NCI-H187 (cell line): ENCODE data around the gene SETD6.

Experiments used
- DNase-seq, 2 experiments: peaks; one replicate each; lab custom pipeline; 2025; lab: John Stamatoyannopoulos, UW

Gene SETD6

DNA sequence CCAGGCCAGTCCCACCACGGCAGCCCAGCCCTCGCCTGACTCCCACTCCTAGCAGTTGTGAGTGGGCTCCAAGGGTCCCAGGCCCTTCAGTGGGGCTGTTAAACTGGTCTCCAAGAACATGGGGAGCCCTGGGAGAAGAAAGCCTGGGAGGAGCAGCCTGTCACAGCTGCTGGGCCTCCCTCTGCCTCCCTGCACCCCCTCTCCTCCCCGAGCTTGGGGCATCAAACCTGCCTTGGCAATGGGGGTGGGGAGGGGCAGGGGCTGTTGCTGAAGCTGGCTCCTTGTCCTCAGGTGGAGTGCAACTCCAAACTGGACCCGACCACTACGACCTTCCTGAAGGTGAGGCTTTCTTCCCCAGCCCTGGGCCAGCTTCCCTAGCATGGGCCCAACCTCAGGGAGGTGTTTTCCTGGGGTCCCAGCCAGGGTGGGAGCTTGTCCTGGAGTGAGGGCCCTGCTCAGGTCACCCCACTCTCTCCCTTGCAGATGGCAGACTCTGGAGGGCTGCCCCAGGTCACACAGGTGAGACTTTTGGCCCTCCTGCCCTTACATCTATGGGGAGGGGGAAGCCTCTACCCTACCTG lies 6.6 kb upstream of the SETD6 start:
- DNase-seq, result no peak

- DNase-seq, result no peak
Measured at GRCh38 chr16:58509256-58510096, 5.8 kb upstream of the SETD6 start.

GRCh38 chr16:58510097-58510775 lies 5.1 kb upstream of the SETD6 start:
- DNase-seq, result no peak

DNA sequence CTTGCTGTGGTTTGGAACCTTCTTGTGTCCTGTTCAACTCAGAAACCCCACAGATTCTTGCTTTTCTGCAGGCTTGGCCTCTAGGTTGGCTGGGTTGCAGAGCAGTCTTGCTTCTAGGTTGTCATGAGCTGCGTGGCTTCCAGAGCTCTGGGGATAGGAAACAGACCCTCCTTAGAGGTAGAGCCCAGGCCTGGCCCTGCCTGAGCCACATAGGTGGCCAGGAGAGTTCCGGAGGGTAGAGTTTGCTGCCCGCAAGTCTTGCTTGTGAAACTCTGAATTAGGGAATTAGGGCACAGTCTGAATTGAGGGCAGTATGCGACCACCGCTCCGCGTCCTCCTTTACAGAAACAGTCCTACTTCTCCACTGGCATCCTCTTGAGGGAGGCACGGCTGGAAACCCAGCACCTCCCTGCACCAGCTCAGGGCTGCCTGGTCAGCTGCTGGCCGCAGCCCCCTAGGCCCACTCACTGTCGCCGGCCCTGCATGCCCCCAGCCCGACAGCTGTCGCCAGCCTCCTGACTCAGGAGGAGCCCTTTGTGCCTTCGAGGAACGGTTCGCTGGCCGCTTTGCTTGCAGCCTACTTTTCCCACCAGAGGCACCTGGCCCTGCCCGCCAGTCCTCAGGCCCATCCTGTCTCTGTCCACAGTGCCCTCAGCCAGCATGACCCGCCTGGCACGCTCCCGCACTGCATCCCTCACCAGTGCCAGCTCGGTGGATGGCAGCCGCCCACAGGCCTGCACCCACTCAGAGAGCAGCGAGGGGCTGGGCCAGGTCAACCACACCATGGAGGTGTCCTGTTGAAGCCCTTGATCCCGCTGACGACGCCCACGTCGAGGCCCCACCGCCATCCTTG lies 4.3 kb upstream of the SETD6 start:
- no peak for DNase-seq

DNA sequence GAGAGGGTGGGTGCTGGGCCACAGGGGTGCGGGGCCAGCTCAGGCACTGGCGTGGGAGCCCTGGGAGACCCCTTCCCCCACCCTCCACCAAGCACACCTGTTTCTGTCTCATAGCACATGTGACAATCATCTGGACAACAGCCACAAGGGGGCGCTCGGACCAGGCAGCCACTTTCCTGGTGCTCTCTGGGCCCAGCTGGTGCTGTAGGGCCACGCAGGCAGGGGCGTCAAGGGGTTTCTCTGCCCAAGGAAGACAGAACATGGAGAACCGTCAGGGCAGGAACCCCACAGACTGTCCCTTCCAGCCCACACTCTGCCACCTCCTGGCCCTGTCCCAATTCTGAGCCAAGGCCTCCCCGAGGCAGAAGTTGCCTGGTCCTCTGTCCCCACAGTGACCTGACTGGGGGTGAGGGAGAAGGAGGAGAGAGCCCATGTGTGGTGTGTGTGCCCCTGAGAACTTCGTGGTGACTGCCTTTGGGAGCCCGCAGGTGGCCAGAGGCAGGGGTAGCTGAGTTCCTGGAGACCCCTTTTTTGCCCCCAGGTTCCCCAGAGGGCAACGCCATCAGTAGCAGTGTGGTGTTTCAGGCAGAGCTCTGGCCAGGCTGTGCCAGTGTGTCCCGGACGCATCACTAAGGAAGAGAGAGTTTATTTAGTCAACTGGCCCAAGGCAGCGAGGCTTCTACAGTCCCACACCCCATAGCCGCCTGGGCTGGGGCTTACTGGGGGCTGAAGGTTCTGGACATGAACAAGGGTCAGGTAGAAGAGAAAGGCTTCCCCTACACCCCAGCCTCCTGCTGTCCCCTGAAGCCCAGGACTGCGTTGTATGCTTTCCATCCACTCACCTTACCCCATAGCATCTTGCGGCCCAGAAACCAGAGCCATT lies 3.1 kb upstream of the SETD6 start:
- DNase-seq, result peak in 1 of 2 experiments; percentile 5

DNA sequence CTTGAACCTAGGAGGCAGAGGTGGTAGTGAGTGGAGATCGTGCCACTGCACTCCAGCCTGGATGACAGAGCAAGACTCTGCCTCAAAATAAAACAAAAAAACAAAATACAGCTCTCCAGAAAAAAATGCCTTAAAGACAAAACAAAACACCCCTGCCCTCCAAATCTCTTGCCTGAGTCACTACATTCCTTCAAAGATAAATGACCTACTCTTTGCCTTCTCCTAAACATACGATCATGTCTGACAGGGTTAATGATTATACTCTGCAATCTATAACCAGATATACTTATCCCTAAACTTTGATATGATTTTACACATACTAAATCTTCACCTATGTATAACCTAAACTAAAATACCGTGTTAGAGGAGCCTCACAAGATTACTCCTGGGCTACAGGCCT lies 1.4 kb upstream of the SETD6 start:
- no peak for DNase-seq

DNA sequence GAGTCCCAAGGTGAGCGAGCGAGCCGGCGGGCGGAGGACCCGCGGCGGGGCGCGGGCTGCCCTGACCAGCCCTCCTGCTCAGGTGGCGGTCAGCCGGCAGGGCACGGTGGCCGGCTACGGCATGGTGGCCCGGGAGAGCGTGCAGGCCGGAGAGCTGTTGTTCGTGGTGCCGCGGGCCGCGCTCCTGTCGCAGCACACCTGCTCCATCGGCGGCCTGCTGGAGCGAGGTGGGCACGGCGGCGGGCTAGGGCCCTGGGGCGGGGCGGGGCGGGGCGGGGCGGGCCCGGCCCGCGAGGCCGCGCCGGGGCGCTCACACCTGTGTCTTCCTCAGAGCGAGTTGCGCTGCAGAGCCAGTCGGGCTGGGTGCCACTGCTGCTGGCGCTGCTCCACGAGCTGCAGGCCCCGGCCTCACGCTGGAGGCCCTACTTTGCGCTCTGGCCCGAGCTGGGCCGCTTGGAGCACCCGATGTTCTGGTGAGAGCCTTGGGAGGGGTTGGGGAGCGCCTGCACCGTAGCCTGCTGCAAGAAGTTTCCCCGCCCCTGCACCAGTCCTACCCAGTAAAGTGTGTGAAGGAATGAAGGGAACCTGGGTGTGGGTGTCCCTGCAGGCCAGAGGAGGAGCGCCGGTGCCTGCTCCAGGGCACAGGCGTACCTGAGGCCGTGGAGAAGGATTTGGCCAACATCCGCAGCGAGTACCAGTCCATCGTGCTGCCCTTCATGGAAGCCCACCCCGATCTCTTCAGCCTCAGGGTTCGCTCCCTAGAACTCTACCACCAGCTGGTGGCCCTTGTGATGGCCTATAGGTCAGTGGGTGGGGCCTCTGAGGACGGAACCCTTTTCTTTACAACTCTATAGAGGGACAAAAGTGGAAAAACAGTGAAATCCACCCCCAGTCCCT lies 802 bp downstream of the SETD6 start:
- no peak for DNase-seq

DNA sequence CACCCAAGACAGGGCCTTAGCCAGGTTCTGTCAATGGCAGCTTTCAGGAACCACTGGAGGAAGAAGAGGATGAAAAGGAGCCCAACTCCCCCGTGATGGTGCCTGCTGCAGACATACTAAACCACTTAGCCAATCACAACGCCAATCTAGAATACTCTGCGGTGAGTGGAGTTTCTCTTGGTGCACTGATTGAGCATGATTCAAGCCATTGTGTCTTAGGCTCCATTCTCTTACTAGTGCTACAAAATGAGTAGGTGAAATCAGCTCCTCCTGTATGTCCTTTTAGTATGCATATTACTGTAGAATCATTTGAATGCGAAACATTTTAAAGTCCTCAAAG lies 1.4 kb downstream of the SETD6 start:
- DNase-seq, result no peak

DNA sequence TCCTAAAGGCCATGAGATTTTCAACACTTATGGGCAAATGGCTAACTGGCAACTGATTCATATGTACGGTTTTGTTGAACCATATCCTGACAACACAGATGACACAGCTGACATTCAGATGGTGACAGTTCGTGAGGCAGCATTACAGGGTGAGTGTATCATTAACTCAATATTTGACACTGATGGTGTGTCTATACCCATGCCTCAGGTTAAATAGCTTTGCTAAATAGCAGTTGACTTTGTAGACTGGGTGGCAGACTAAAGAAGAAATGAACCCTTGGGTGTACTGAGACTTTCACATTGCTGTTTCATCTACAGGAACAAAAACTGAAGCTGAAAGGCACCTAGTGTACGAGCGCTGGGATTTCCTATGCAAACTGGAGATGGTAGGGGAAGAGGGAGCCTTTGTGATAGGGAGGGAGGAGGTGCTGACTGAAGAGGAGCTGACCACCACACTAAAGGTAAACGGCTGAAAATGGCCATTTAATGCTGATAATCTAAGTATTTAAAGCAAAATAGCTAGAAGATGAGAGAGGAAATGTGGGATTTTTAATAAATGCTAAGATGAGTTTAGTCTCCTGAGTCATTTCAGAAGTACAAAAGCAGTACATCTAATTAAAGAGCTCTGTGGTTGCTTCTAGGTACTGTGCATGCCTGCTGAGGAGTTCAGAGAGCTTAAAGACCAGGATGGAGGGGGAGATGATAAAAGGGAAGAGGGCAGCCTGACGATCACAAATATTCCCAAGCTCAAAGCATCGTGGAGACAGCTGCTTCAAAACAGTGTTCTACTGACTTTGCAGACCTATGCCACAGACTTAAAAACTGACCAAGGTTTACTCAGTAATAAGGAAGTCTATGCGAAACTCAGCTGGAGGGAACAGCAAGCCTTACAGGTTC lies 3.0 kb downstream of the SETD6 start:
- no peak for DNase-seq

GRCh38 chr16:58518980-58519368 lies 3.7 kb downstream of the SETD6 start:
- DNase-seq, result no peak

- no peak for DNase-seq
Measured at GRCh38 chr16:58519707-58520106, 4.4 kb downstream of the SETD6 start.

- DNase-seq, result no peak
Measured at GRCh38 chr16:58530179-58530578, 14.9 kb downstream of the SETD6 start.

GRCh38 chr16:58532414-58532813 lies 17.1 kb downstream of the SETD6 start:
- DNase-seq, result no peak

- DNase-seq, result no peak
Measured at GRCh38 chr16:58533751-58534470, 18.6 kb downstream of the SETD6 start.

DNA sequence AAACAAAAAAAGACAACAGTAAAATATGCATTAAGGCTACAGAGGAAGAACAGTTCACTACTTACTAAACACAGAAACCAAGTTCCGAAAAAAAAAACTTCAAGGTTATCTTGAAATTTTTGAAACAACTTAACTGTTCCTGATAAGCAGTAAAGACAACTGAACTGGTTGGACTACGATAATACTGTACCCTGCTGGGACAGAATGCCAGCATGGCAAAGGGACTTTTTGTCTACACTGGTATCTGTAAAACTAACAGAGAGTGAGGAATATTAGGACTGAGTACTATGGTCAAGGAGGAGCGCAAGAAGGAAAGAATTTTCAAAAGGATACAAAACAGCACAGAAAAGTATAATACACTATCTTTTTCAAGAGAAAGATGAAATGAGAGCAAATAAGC lies 19.8 kb downstream of the SETD6 start:
- DNase-seq, result no peak

GRCh38 chr16:58536278-58536677 lies 21.0 kb downstream of the SETD6 start:
- DNase-seq, result no peak

- no peak for DNase-seq
Measured at GRCh38 chr16:58537124-58537906, 22.0 kb downstream of the SETD6 start.

- no peak for DNase-seq
Measured at GRCh38 chr16:58541711-58542110, 26.4 kb downstream of the SETD6 start.
